IMR-90 (cell line): Measurements from ENCODE around the gene RARS2. TPM values are rescaled to one million over a fixed set of nuclear protein-coding genes. Genes with fewer than 3 reads are reported as not detected.

ENCODE experiments used
- ATAC-seq: fragments of 200-7000 bp; cut with Tn5 transposase; 2 replicates; pipeline ENCODE4 v1.9.1; 2020; ENCODE audit warnings: low read depth, mild to moderate bottlenecking, moderate library complexity
- BruUV-seq: library from RNA; stranded (reverse); fragments of 400-500 nt; replicated peaks from 2 replicates; lab custom pipeline; 2021; lab: Mats Ljungman, UMichigan
- CTCF ChIA-PET: fragments of 300-600 bp; formaldehyde crosslinking; extraction: SDS; loops from one replicate; lab custom pipeline; 2021; ENCODE audit warnings: antibody characterized with exemption; lab: Yijun Ruan, JAX
- POLR2A ChIA-PET: fragments of 300-600 bp; sonication (Branson Sonifier 250); formaldehyde crosslinking; loops from one replicate; lab custom pipeline; 2022; ENCODE audit warnings: antibody characterized with exemption; ENCODE audit not compliant: unreplicated experiment; lab: Charles Lee
- DNase-seq: peaks from one replicate; pipeline ENCODE4 v3.0.0; 2013
- H2AFZ ChIP-seq: replicated peaks from 2 replicates; pipeline ENCODE3; 2013; ENCODE audit warnings: low read length, mild to moderate bottlenecking; ENCODE audit not compliant: poor library complexity
- H2AK5ac ChIP-seq: 2 replicates; pipeline ENCODE4 v1.6.1; 2013; ENCODE audit warnings: low read depth, low read length, inconsistent platforms
- H2AK9ac ChIP-seq: replicated peaks from 2 replicates; pipeline ENCODE3; 2013; ENCODE audit warnings: mild to moderate bottlenecking, low read depth, low read length, moderate library complexity; ENCODE audit not compliant: poor library complexity
- H2BK120ac ChIP-seq: 2 replicates; pipeline ENCODE4 v1.6.1; 2013; ENCODE audit warnings: low read depth, low read length, inconsistent platforms
- H2BK15ac ChIP-seq: 3 replicates; pipeline ENCODE4 v1.6.1; 2013; ENCODE audit warnings: low read depth, low read length, inconsistent platforms
- H2BK20ac ChIP-seq: 2 replicates; pipeline ENCODE4 v1.6.1; 2013; ENCODE audit warnings: low read depth, mild to moderate bottlenecking, inconsistent platforms, low read length, moderate library complexity
- H2BK5ac ChIP-seq: 2 replicates; pipeline ENCODE4 v1.6.1; 2013; ENCODE audit warnings: mild to moderate bottlenecking, low read depth, low read length, inconsistent platforms; ENCODE audit not compliant: poor library complexity, severe bottlenecking
- H3K14ac ChIP-seq: replicated peaks from 2 replicates; pipeline ENCODE4 v1.6.1; 2013; ENCODE audit warnings: low read depth, low read length, inconsistent platforms
- H3K18ac ChIP-seq: 2 replicates; pipeline ENCODE4 v1.6.1; 2013; ENCODE audit warnings: low read depth, low read length, control low read depth
- H3K23ac ChIP-seq: 2 replicates; pipeline ENCODE4 v1.6.1; 2013; ENCODE audit warnings: low read depth, low read length, inconsistent platforms
- H3K27ac ChIP-seq: 2 replicates; pipeline ENCODE4 v1.5.1; 2013; ENCODE audit warnings: mild to moderate bottlenecking, control low read depth, low read length; ENCODE audit not compliant: insufficient read depth
- H3K27me3 ChIP-seq: 2 replicates; pipeline ENCODE4 v1.6.1; 2013; ENCODE audit warnings: low read length; ENCODE audit not compliant: control insufficient read depth, insufficient read depth
- H3K36me3 ChIP-seq: 2 replicates; pipeline ENCODE4 v1.6.1; 2013; ENCODE audit warnings: low read length, mixed read lengths; ENCODE audit not compliant: control insufficient read depth, insufficient read depth
- H3K4ac ChIP-seq: 2 replicates; pipeline ENCODE4 v1.6.1; 2013; ENCODE audit warnings: low read depth, low read length, inconsistent platforms
- H3K4me1 ChIP-seq: 2 replicates; pipeline ENCODE4 v1.6.1; 2013; ENCODE audit warnings: low read length, mixed read lengths; ENCODE audit not compliant: control insufficient read depth, insufficient read depth
- H3K4me2 ChIP-seq: 2 replicates; pipeline ENCODE4 v1.6.1; 2013; ENCODE audit warnings: low read depth, mild to moderate bottlenecking, control low read depth, low read length, moderate library complexity
- H3K4me3 ChIP-seq: 2 replicates; pipeline ENCODE4 v1.5.1; 2013; ENCODE audit warnings: low read depth, mild to moderate bottlenecking, control low read depth, low read length, moderate library complexity; ENCODE audit not compliant: insufficient read depth
- H3K56ac ChIP-seq: 2 replicates; pipeline ENCODE4 v1.6.1; 2013; ENCODE audit warnings: low read length, inconsistent platforms; ENCODE audit not compliant: insufficient read depth; ENCODE audit errors: extremely low read depth
- H3K79me1 ChIP-seq, 2 experiments: 2 replicates each; pipeline ENCODE4 v1.6.1; 2013; ENCODE audit warnings: low read length in 2 of 2, inconsistent platforms in 1 of 2, low read depth in 1 of 2
- H3K9ac ChIP-seq: 2 replicates; pipeline ENCODE4 v1.6.1; 2013; ENCODE audit warnings: low read depth, low read length, control low read depth
- H3K9me1 ChIP-seq: 2 replicates; pipeline ENCODE4 v1.6.1; 2013; ENCODE audit warnings: low read length, inconsistent platforms; ENCODE audit not compliant: insufficient read depth
- H3K9me3 ChIP-seq: 2 replicates; pipeline ENCODE4 v1.6.1; 2013; ENCODE audit warnings: low read length; ENCODE audit not compliant: control insufficient read depth, insufficient read depth
- H4K20me1 ChIP-seq: 2 replicates; pipeline ENCODE4 v1.6.1; 2013; ENCODE audit warnings: low read length, inconsistent platforms; ENCODE audit not compliant: insufficient read depth
- H4K5ac ChIP-seq: 2 replicates; pipeline ENCODE4 v1.6.1; 2013; ENCODE audit warnings: mild to moderate bottlenecking, low read depth, low read length, control low read depth
- H4K8ac ChIP-seq, 2 experiments: 2 replicates each; pipeline ENCODE4 v1.6.1; 2013; ENCODE audit warnings: low read depth in 2 of 2, low read length in 2 of 2, control low read depth in 1 of 2, inconsistent platforms in 1 of 2
- H4K91ac ChIP-seq: 2 replicates; pipeline ENCODE4 v1.6.1; 2013; ENCODE audit warnings: low read depth, low read length, inconsistent platforms; ENCODE audit not compliant: insufficient read depth
- CEBPB ChIP-seq: IDR thresholded peaks from 2 replicates; pipeline ENCODE4 v1.6.1; 2012; ENCODE audit warnings: low read depth, low read length, improper control_type of control experiment
- FOS ChIP-seq: fragments of 150-350 bp; IDR thresholded peaks from 2 replicates; pipeline ENCODE4 v1.6.1; 2016; ENCODE audit warnings: low read depth, low read length
- MAFK ChIP-seq: IDR thresholded peaks from 2 replicates; pipeline ENCODE4 v1.6.1; 2012; ENCODE audit warnings: low read depth, low read length, improper control_type of control experiment
- MAZ ChIP-seq: IDR thresholded peaks from 2 replicates; pipeline ENCODE4 v1.6.1; 2012; ENCODE audit warnings: low read depth, mild to moderate bottlenecking, low read length, improper control_type of control experiment, moderate library complexity, borderline replicate concordance
- MXI1 ChIP-seq: IDR thresholded peaks from 2 replicates; pipeline ENCODE4 v1.6.1; 2012; ENCODE audit warnings: low read depth, mild to moderate bottlenecking, low read length, moderate library complexity, borderline replicate concordance
- NFE2L2 ChIP-seq: fragments of 150-350 bp; IDR thresholded peaks from 2 replicates; pipeline ENCODE4 v1.6.1; 2016; ENCODE audit warnings: low read depth, mild to moderate bottlenecking, low read length
- RAD21 ChIP-seq: IDR thresholded peaks from 2 replicates; pipeline ENCODE4 v1.6.1; 2012; ENCODE audit warnings: low read length, improper control_type of control experiment
- RCOR1 ChIP-seq: IDR thresholded peaks from 2 replicates; pipeline ENCODE4 v1.6.1; 2012; ENCODE audit warnings: mild to moderate bottlenecking, low read length, improper control_type of control experiment; ENCODE audit not compliant: insufficient replicate concordance
- RFX5 ChIP-seq: IDR thresholded peaks from 2 replicates; pipeline ENCODE4 v1.8.0; 2012; ENCODE audit warnings: low read depth, mild to moderate bottlenecking, low read length, moderate library complexity
- SMC3 ChIP-seq: fragments of 150-350 bp; IDR thresholded peaks from 2 replicates; pipeline ENCODE4 v1.6.1; 2016; ENCODE audit warnings: low read depth, mild to moderate bottlenecking, antibody characterized with exemption, low read length, moderate library complexity
- USF2 ChIP-seq: fragments of 150-350 bp; IDR thresholded peaks from 2 replicates; pipeline ENCODE4 v1.6.1; 2017; ENCODE audit warnings: mild to moderate bottlenecking, antibody characterized with exemption, low read length, low read depth
- WGBS, 2 experiments: methylation state at CpG; one replicate each; pipeline versions ENCODE4 v1.1.5 to v1.1.7; 2013; ENCODE audit warnings: missing lambda C conversion rate in 2 of 2; ENCODE audit not compliant: insufficient read length in 1 of 2; ENCODE audit errors: extremely low coverage in 2 of 2; 5-methylcytosine and 5-hydroxymethylcytosine counted together
- dilution Hi-C: fragments of 300-500 bp; cut with HindIII; formaldehyde crosslinking; loops from one replicate; pipeline ENCODE4 v1.14.3; 2018; ENCODE audit warnings: low sequenced_read_pairs; ENCODE audit not compliant: unreplicated experiment
- in situ Hi-C: fragments of 300-500 bp; cut with MboI; formaldehyde crosslinking; loops from 3 replicates; pipeline ENCODE4 v1.14.3; 2019; ENCODE audit warnings: low sequenced_read_pairs, inconsistent platforms, mixed read lengths
- intact Hi-C: fragments of 100-400 bp; cut with micrococcal nuclease; formaldehyde crosslinking; loops from 2 replicates; pipeline ENCODE4 v1.10.0; 2022
- polyA plus RNA-seq, 3 experiments: library from polyadenylated mRNA; depleted of rRNA; stranded (reverse); fragments of >200 nt; gene quantifications; 2 replicates each; pipeline ENCODE4 v1.2.3, GENCODE V29; 2012; ENCODE audit warnings: low replicate concordance in 1 of 3
- total RNA-seq: library from RNA; depleted of rRNA; stranded (reverse); fragments of >200 nt; gene quantifications from 2 replicates; pipeline ENCODE4 v1.2.3, GENCODE V29; 2012

RARS2 gene
- total and polyA plus RNA-seq, 2 of the 4 experiments (the other 2 are of a cell fraction): 19.9 to 33.0 TPM

DNA sequence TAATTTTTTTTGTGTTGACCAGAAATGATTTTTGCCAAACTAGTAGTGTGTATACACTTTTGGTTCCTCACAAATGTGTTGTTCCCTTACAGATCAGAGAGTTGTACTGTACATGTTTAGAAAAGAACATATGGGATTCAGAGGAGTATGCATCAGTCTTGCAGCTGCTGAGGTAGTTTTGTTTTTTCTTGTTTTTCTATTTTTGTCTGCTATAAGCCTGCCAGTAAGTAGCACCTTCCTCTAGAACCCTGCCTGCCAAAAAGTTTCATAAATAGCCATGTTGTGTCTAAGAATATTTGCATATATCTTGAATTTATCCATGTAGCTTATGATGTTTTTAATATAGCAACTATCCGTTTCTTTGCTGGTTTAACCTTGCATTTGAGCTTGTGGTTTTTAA, 46.5 kb upstream of the RARS2 start:
- Histone ChIP-seq H3K4me2 (no peak overlapping the region), H2BK5ac (no peak overlapping the region), H2AK9ac (no peak overlapping the region), H2AK5ac (no peak overlapping the region), H3K27me3 (no peaks in the 10 kb centered on the region), H2AFZ (no peak overlapping the region), H3K18ac (no peak overlapping the region), H3K9ac (no peak overlapping the region), H4K20me1 (no peaks in the 10 kb centered on the region), H3K79me1 (no peaks in the 10 kb centered on the region), H3K23ac (no peak overlapping the region), H4K5ac (no peak overlapping the region), H4K8ac (no peak overlapping the region), H3K27ac (no peak overlapping the region), H3K4me1 (no peaks in the 10 kb centered on the region), H3K4ac (no peak overlapping the region), H3K36me3 (peaks cover 5% of the 10 kb centered on the region), H3K9me3 (no peaks in the 10 kb centered on the region), H3K14ac (no peak overlapping the region), H3K4me3 (no peak overlapping the region), H2BK15ac (no peak overlapping the region), H2BK120ac (no peak overlapping the region), H3K56ac (no peak overlapping the region), H2BK20ac (no peak overlapping the region), H3K9me1 (peaks cover 3% of the 10 kb centered on the region; the same call in 1 of the 2 replicates), H4K91ac (no peak overlapping the region)
- DNase-seq (no peak), ATAC-seq (no peak)
- CTCF ChIA-PET: interaction anchor here (1.8 kb wide), 1 partner anchor 9 kb away, joined by 4 read pairs; no protein-coding TSS in a partner anchor
- POLR2A ChIA-PET: no interaction called here
- intact Hi-C loops: no loop called here
- in situ Hi-C loops: no loop called here
- dilution Hi-C loops: no loop called here
- WGBS, 2 experiments: no CpG with 5 or more reads among the region's 1 CpG
- TF ChIP-seq MAZ: no peak
- TF ChIP-seq FOS: no peak
- TF ChIP-seq NFE2L2: no peak
- TF ChIP-seq RFX5: no peak
- no peak for TF ChIP-seq SMC3
- no peak for TF ChIP-seq MAFK
- no peak for TF ChIP-seq CEBPB
- TF ChIP-seq RAD21: no peak
- no peak for TF ChIP-seq USF2
- no peak for TF ChIP-seq RCOR1
- no peak for TF ChIP-seq MXI1
- BruUV-seq: no TSS peak
